H9 (cell line): Measurements from ENCODE around the gene NCBP1. TPM values are rescaled to one million over a fixed set of nuclear protein-coding genes. Genes with fewer than 3 reads are reported as not detected.

Source experiments
- DNase-seq: peaks from one replicate; pipeline ENCODE4 v3.0.0-alpha.2; 2017
- H2AFZ ChIP-seq: one replicate; pipeline ENCODE4 v1.6.1; 2013; ENCODE audit warnings: mild to moderate bottlenecking, low read length, control low read depth, moderate library complexity
- H2AK5ac ChIP-seq: 2 replicates; pipeline ENCODE4 v1.6.1; 2013; ENCODE audit warnings: low read length, control low read depth, mixed read lengths; ENCODE audit not compliant: insufficient read length
- H2BK120ac ChIP-seq: one replicate; pipeline ENCODE4 v1.6.1; 2013; ENCODE audit warnings: low read depth, mild to moderate bottlenecking, low read length, control low read depth, inconsistent platforms; ENCODE audit not compliant: poor library complexity, severe bottlenecking
- H2BK12ac ChIP-seq: 2 replicates; pipeline ENCODE4 v1.6.1; 2013; ENCODE audit warnings: low read length, control low read depth, mixed read lengths, low read depth; ENCODE audit not compliant: insufficient read length
- H2BK15ac ChIP-seq: 2 replicates; pipeline ENCODE4 v1.6.1; 2013; ENCODE audit warnings: low read depth, low read length, control low read depth
- H2BK20ac ChIP-seq: one replicate; pipeline ENCODE4 v1.6.1; 2013; ENCODE audit warnings: low read depth, mild to moderate bottlenecking, low read length, control low read depth, inconsistent platforms; ENCODE audit not compliant: poor library complexity, severe bottlenecking
- H2BK5ac ChIP-seq: 2 replicates; pipeline ENCODE4 v1.6.1; 2013; ENCODE audit warnings: low read length, control low read depth, mixed read lengths; ENCODE audit not compliant: insufficient read length
- H3K14ac ChIP-seq: 2 replicates; pipeline ENCODE4 v1.6.1; 2013; ENCODE audit warnings: low read length, control low read depth; ENCODE audit not compliant: insufficient read depth
- H3K18ac ChIP-seq: 2 replicates; pipeline ENCODE4 v1.6.1; 2013; ENCODE audit warnings: low read depth, mild to moderate bottlenecking, mixed read lengths, low read length, control low read depth; ENCODE audit not compliant: insufficient read length
- H3K23ac ChIP-seq: 2 replicates; pipeline ENCODE4 v1.6.1; 2013; ENCODE audit warnings: low read length, control low read depth, mixed read lengths, low read depth; ENCODE audit not compliant: insufficient read length
- H3K23me2 ChIP-seq: 2 replicates; pipeline ENCODE4 v1.6.1; 2013; ENCODE audit warnings: low read depth, mild to moderate bottlenecking, mixed read lengths, low read length, control low read depth; ENCODE audit not compliant: insufficient read length, poor library complexity, severe bottlenecking
- H3K27ac ChIP-seq: 2 replicates; pipeline ENCODE4 v1.5.1; 2013; ENCODE audit warnings: low read length, control low read depth, mixed read lengths, low read depth; ENCODE audit not compliant: insufficient read length
- H3K27me3 ChIP-seq: 2 replicates; pipeline ENCODE4 v1.6.1; 2013; ENCODE audit warnings: low read length, control low read depth, inconsistent platforms; ENCODE audit not compliant: insufficient read depth
- H3K4ac ChIP-seq: 2 replicates; pipeline ENCODE4 v1.6.1; 2013; ENCODE audit warnings: low read depth, mild to moderate bottlenecking, control low read depth, inconsistent platforms, low read length, moderate library complexity
- H3K4me1 ChIP-seq: 2 replicates; pipeline ENCODE4 v1.6.1; 2013; ENCODE audit warnings: low read length, control low read depth, inconsistent platforms; ENCODE audit not compliant: insufficient read depth
- H3K4me2 ChIP-seq: 2 replicates; pipeline ENCODE4 v1.6.1; 2013; ENCODE audit warnings: low read length, control low read depth, mixed read lengths; ENCODE audit not compliant: insufficient read length, insufficient read depth
- H3K56ac ChIP-seq: 2 replicates; pipeline ENCODE4 v1.6.1; 2013; ENCODE audit warnings: low read depth, mild to moderate bottlenecking, mixed read lengths, low read length, control low read depth; ENCODE audit not compliant: insufficient read length
- H3K79me1 ChIP-seq: 2 replicates; pipeline ENCODE4 v1.6.1; 2013; ENCODE audit warnings: low read depth, mild to moderate bottlenecking, moderate library complexity, low read length, control low read depth, inconsistent platforms; ENCODE audit not compliant: insufficient read depth, poor library complexity, severe bottlenecking
- H3K79me2 ChIP-seq: 2 replicates; pipeline ENCODE4 v1.6.1; 2013; ENCODE audit warnings: low read length, control low read depth, inconsistent platforms; ENCODE audit not compliant: insufficient read depth
- H3K9ac ChIP-seq: 2 replicates; pipeline ENCODE4 v1.6.1; 2013; ENCODE audit warnings: low read length, control low read depth, mixed read lengths; ENCODE audit not compliant: insufficient read length; ENCODE audit errors: extremely low read depth
- H3K9me3 ChIP-seq: one replicate; pipeline ENCODE4 v1.6.1; 2013; ENCODE audit warnings: low read depth, low read length, inconsistent platforms; ENCODE audit not compliant: control insufficient read depth
- H3T11ph ChIP-seq: one replicate; pipeline ENCODE4 v1.6.1; 2013; ENCODE audit warnings: mild to moderate bottlenecking, low read length, control low read depth, inconsistent platforms
- H4K20me1 ChIP-seq: one replicate; pipeline ENCODE4 v1.6.1; 2013; ENCODE audit not compliant: control insufficient read depth, insufficient read length, insufficient read depth
- H4K5ac ChIP-seq: 2 replicates; pipeline ENCODE4 v1.6.1; 2013; ENCODE audit warnings: low read depth, mild to moderate bottlenecking, mixed read lengths, low read length, control low read depth; ENCODE audit not compliant: insufficient read length
- H4K8ac ChIP-seq: replicated peaks from 2 replicates; pipeline ENCODE4 v1.6.1; 2013; ENCODE audit warnings: low read length, control low read depth, mixed read lengths, low read depth; ENCODE audit not compliant: insufficient read length
- H4K91ac ChIP-seq: 2 replicates; pipeline ENCODE4 v1.6.1; 2013; ENCODE audit warnings: low read depth, mild to moderate bottlenecking, moderate library complexity, mixed read lengths, low read length, control low read depth; ENCODE audit not compliant: insufficient read length
- H3K27ac Mint-ChIP-seq, 3 experiments: 2 replicates in 2 of 3; 3 replicates in 1 of 3; pipeline ENCODE4 v1.8.0; 2020 to 2021; ENCODE audit warnings: mixed read lengths in 3 of 3, mild to moderate bottlenecking in 1 of 3, moderate library complexity in 1 of 3
- H3K27me3 Mint-ChIP-seq: 2 replicates; pipeline ENCODE4 v1.8.0; 2021; ENCODE audit warnings: low read depth, mild to moderate bottlenecking, moderate library complexity, mixed read lengths
- H3K36me3 Mint-ChIP-seq, 3 experiments: 2 replicates in 2 of 3; 3 replicates in 1 of 3; pipeline ENCODE4 v1.8.0; 2020 to 2021; ENCODE audit warnings: low read depth in 3 of 3, mixed read lengths in 3 of 3; ENCODE audit not compliant: insufficient read depth in 1 of 3
- H3K4me1 Mint-ChIP-seq, 2 experiments: 2 replicates each; pipeline ENCODE4 v1.8.0; 2020; ENCODE audit warnings: mixed read lengths in 2 of 2
- H3K4me3 Mint-ChIP-seq, 2 experiments: 2 replicates in 1 of 2; 3 replicates in 1 of 2; pipeline ENCODE4 v1.8.0; 2020 to 2021; ENCODE audit warnings: mild to moderate bottlenecking in 2 of 2, mixed read lengths in 2 of 2, moderate library complexity in 1 of 2
- H3K9me3 Mint-ChIP-seq, 2 experiments: 2 replicates in 1 of 2; 3 replicates in 1 of 2; pipeline ENCODE4 v1.8.0; 2020; ENCODE audit warnings: mild to moderate bottlenecking in 2 of 2, mixed read lengths in 2 of 2, moderate library complexity in 1 of 2
- CTCF ChIP-seq: fragments of 200-600 bp; sonication (generic); conservative IDR thresholded peaks from 3 replicates; pipeline ENCODE4 v1.8.0; 2021; ENCODE audit warnings: antibody characterized with exemption, mild to moderate bottlenecking
- WGBS: extraction: QIAGEN DNeasy Blood & Tissue Kit; methylation state at CpG from one replicate; pipeline ENCODE4 v1.1.7; 2013; ENCODE audit warnings: missing lambda C conversion rate, low lambda C conversion rate, mixed read lengths; ENCODE audit not compliant: insufficient read length; ENCODE audit errors: extremely low coverage; 5-methylcytosine and 5-hydroxymethylcytosine counted together
- total RNA-seq: library from RNA; stranded (reverse); gene quantifications from 2 replicates; pipeline ENCODE4 v1.2.1, GENCODE V29; 2021

NCBP1 gene
- total RNA-seq, 1 experiment from 2014 or later: 55.7 TPM

DNA sequence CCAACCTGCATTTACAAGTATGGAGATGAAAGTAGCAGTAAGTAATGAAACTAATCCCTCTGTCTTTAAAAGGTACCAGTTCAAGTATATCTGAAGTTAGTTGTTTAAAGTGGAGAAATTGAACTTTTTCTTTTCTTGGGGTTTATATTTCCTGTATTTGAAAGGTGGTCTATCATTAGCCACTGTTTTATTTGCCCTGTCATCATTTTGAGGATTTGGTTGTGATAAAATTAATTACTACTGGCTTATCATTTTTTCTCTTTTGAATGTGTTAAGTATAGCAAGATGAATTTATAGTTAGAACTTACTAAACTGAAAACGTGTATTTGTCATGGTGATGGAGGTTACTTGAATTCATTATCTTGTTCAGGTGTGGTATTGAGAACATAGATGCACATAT lies 25.1 kb downstream of the NCBP1 start:
- no peaks in the 10 kb centered on the region for H3K23me2 ChIP-seq

More for the DNA sequence above, 25.1 kb downstream of the NCBP1 start:
- H4K8ac ChIP-seq: no peak overlapping the region
- H3K4me2 ChIP-seq: no peak overlapping the region
- Mint-ChIP-seq H3K27ac (no peak overlapping the region), H3K4me3 (no peak overlapping the region), H3K4me1 (no peaks in the 10 kb centered on the region), H3K36me3 (peaks cover 33 to 93% (median 84%) of the 10 kb centered on the region in 3 experiments; a peak in 6 of 7 replicates), H3K9me3 (no peaks in the 10 kb centered on the region), H3K27me3 (no peaks in the 10 kb centered on the region)
- H2AFZ ChIP-seq: no peak overlapping the region
- no peak overlapping the region for H2BK12ac ChIP-seq
- no peak overlapping the region for H4K5ac ChIP-seq
- H3K14ac ChIP-seq: no peak overlapping the region
- no peak overlapping the region for H3K27ac ChIP-seq
- no peak overlapping the region for H3K4ac ChIP-seq
- no CpG with 5 or more reads among the region's 1 CpG for WGBS
- H2BK15ac ChIP-seq: no peak overlapping the region
- H3K56ac ChIP-seq: no peak overlapping the region
- no peak overlapping the region for H3K23ac ChIP-seq
- no peaks in the 10 kb centered on the region for H3K79me1 ChIP-seq
- no peaks in the 10 kb centered on the region for H3K27me3 ChIP-seq
- H3K4me1 ChIP-seq: no peaks in the 10 kb centered on the region
- no peak overlapping the region for H2BK120ac ChIP-seq
- no peak overlapping the region for H2AK5ac ChIP-seq
- TF ChIP-seq CTCF: no peak
- H4K91ac ChIP-seq: no peak overlapping the region
- no peak overlapping the region for H3T11ph ChIP-seq
- no peak for DNase-seq
- no peaks in the 10 kb centered on the region for H4K20me1 ChIP-seq
- H2BK20ac ChIP-seq: no peak overlapping the region
- H2BK5ac ChIP-seq: no peak overlapping the region
- no peak overlapping the region for H3K18ac ChIP-seq
- H3K9ac ChIP-seq: no peak overlapping the region
- H3K79me2 ChIP-seq: no peaks in the 10 kb centered on the region
- no peaks in the 10 kb centered on the region for H3K9me3 ChIP-seq
